ENCODE results near the gene MED27. TPM values are rescaled to one million over a fixed set of nuclear protein-coding genes. Genes with fewer than 3 reads are reported as not detected.

The MED27 gene
- total RNA-seq, 3 donors from 2014 or later, result 14.4 to 20.3 (median 15.8) TPM

- intact Hi-C loops (cut with DNase I; ENCODE audit: low total_unique reads), result loop anchor here (5.0 kb wide), 1 partner anchor 1780 kb away; no protein-coding TSS in a partner anchor
- Histone ChIP-seq H3K4me3 (no peak overlapping the region), H3K9me3 (peaks cover 20% of the 10 kb centered on the region in 2 donors), H3K36me3 (no peaks in the 10 kb centered on the region), H3K4me1 (no peaks in the 10 kb centered on the region), H3K27ac (no peak overlapping the region), H3K27me3 (peaks cover 0 to 18% of the 10 kb centered on the region in 2 donors)
- DNase-seq (ENCODE audit: low spot score in 2 of 2), result no peak
- no peak for TF ChIP-seq POLR2AphosphoS5 (IDR thresholded peaks at IDR 0.05)
- no peak for TF ChIP-seq POLR2A (IDR thresholded peaks at IDR 0.05)
- no peak for TF ChIP-seq CTCF (IDR thresholded peaks at IDR 0.05)
These were observed 242.4 kb downstream of the MED27 start for GRCh38 chr9:131837316-131837715.

- H3K27me3 ChIP-seq, result peaks cover 0 to 18% of the 10 kb centered on the region in 2 donors
These were observed 242.9 kb downstream of the MED27 start for GRCh38 chr9:131836607-131837315.

GRCh38 chr9:131836021-131836420 lies 243.6 kb downstream of the MED27 start:
- Histone ChIP-seq H3K4me3 (no peak overlapping the region), H3K27ac (no peak overlapping the region), H3K27me3 (peaks cover 0 to 18% of the 10 kb centered on the region in 2 donors), H3K36me3 (no peaks in the 10 kb centered on the region), H3K9me3 (peaks cover 20% of the 10 kb centered on the region in 2 donors), H3K4me1 (no peaks in the 10 kb centered on the region)
- TF ChIP-seq CTCF (IDR thresholded peaks at IDR 0.05) (no peak), POLR2AphosphoS5 (IDR thresholded peaks at IDR 0.05) (no peak), POLR2A (IDR thresholded peaks at IDR 0.05) (no peak)
- no peak for DNase-seq (ENCODE audit: low spot score in 2 of 2)
- intact Hi-C loops (cut with DNase I; ENCODE audit: low total_unique reads), result loop anchor here (5.0 kb wide), 1 partner anchor 1781 kb away; no protein-coding TSS in a partner anchor

More at GRCh38 chr9:131836607-131837315, 242.9 kb downstream of the MED27 start:
- intact Hi-C loops (cut with DNase I; ENCODE audit: low total_unique reads), result loop anchor here (5.0 kb wide), 1 partner anchor 1781 kb away; no protein-coding TSS in a partner anchor
- Histone ChIP-seq H3K9me3 (peaks cover 20% of the 10 kb centered on the region in 2 donors), H3K27ac (no peak overlapping the region), H3K36me3 (no peaks in the 10 kb centered on the region), H3K4me3 (no peak overlapping the region), H3K4me1 (no peaks in the 10 kb centered on the region)
- TF ChIP-seq CTCF (IDR thresholded peaks at IDR 0.05), result no peak
- TF ChIP-seq POLR2AphosphoS5 (IDR thresholded peaks at IDR 0.05), result no peak
- no peak for DNase-seq (ENCODE audit: low spot score in 2 of 2)

- H3K9me3 ChIP-seq, result peaks cover 20% of the 10 kb centered on the region in 2 donors
These were observed 244.3 kb downstream of the MED27 start for GRCh38 chr9:131835151-131835910.

More at GRCh38 chr9:131835151-131835910, 244.3 kb downstream of the MED27 start:
- Histone ChIP-seq H3K27ac (no peak overlapping the region), H3K4me3 (peak overlapping the region in 1 of 3 donors; percentile 22), H3K27me3 (peaks cover 0 to 18% of the 10 kb centered on the region in 2 donors), H3K4me1 (no peaks in the 10 kb centered on the region), H3K36me3 (no peaks in the 10 kb centered on the region)
- DNase-seq (ENCODE audit: low spot score in 2 of 2), result no peak
- intact Hi-C loops (cut with DNase I; ENCODE audit: low total_unique reads), result loop anchor here (5.0 kb wide), 1 partner anchor 1782 kb away; no protein-coding TSS in a partner anchor
- TF ChIP-seq POLR2A (IDR thresholded peaks at IDR 0.05) (no peak), CTCF (IDR thresholded peaks at IDR 0.05) (no peak), POLR2AphosphoS5 (IDR thresholded peaks at IDR 0.05) (no peak)
